Tibial artery (tissue), 4 donors: Measurements from ENCODE around the gene HOMER1.
A peak's percentile ranks its signal among the peaks of the same experiment; 100 is the strongest.

Source experiments
- DNase-seq, 2 donors: peaks; one replicate each; pipeline ENCODE4 v3.0.0-alpha.2; 2019
- H3K27ac ChIP-seq, 2 donors: fragments of 200-600 bp; sonication (generic) in 1 of 2; 1 replicate in 1 of 2; 2 replicates in 1 of 2; pipeline ENCODE4 v1.5.1; 2018 to 2019; ENCODE audit warnings: mild to moderate bottlenecking in 1 of 2
- H3K27me3 ChIP-seq, 2 donors: fragments of 200-600 bp; sonication (generic) in 1 of 2; one replicate each; pipeline versions ENCODE4 v1.5.1 to v1.6.0; 2016 to 2019
- H3K36me3 ChIP-seq, 3 donors: fragments of 200-600 bp; sonication (generic) in 2 of 3; one replicate each; pipeline ENCODE4 v1.5.1; 2016 to 2019; ENCODE audit warnings: mild to moderate bottlenecking in 2 of 3
- H3K4me1 ChIP-seq, 4 donors: fragments of 200-600 bp; sonication (generic) in 2 of 4; 1 replicate in 3 of 4; 2 replicates in 1 of 4; pipeline ENCODE4 v1.5.1; 2016 to 2019
- H3K4me3 ChIP-seq, 2 donors: fragments of 200-600 bp; sonication (generic) in 1 of 2; 1 replicate in 1 of 2; 2 replicates in 1 of 2; pipeline ENCODE4 v1.5.1; 2018 to 2019; ENCODE audit warnings: mild to moderate bottlenecking in 2 of 2
- H3K9me3 ChIP-seq, 3 donors: fragments of 200-600 bp; sonication (generic) in 1 of 3; one replicate each; pipeline ENCODE4 v1.5.1; 2016 to 2019
- intact Hi-C: fragments of 100-400 bp; cut with DNase I; formaldehyde crosslinking; loops from one replicate; pipeline ENCODE4 v1.15.0; 2023; ENCODE audit warnings: low total_unique reads
- TF ChIP-seq, protein P1 (sequence below), 2 experiments: fragments of 200-600 bp in 1 of 2; fragments of 450-650 bp in 1 of 2; IDR thresholded peaks; one replicate each; pipeline ENCODE4 v1.5.1; 2017 to 2019; ENCODE audit warnings: antibody characterized with exemption in 2 of 2, mild to moderate bottlenecking in 1 of 2, moderate library complexity in 1 of 2

Gene HOMER1

GRCh38 chr5:79464695-79465332 is 49.1 kb downstream of the HOMER1 start:
- no peaks in the 10 kb centered on the region for H3K4me1 ChIP-seq
- TF ChIP-seq, protein P1, sequence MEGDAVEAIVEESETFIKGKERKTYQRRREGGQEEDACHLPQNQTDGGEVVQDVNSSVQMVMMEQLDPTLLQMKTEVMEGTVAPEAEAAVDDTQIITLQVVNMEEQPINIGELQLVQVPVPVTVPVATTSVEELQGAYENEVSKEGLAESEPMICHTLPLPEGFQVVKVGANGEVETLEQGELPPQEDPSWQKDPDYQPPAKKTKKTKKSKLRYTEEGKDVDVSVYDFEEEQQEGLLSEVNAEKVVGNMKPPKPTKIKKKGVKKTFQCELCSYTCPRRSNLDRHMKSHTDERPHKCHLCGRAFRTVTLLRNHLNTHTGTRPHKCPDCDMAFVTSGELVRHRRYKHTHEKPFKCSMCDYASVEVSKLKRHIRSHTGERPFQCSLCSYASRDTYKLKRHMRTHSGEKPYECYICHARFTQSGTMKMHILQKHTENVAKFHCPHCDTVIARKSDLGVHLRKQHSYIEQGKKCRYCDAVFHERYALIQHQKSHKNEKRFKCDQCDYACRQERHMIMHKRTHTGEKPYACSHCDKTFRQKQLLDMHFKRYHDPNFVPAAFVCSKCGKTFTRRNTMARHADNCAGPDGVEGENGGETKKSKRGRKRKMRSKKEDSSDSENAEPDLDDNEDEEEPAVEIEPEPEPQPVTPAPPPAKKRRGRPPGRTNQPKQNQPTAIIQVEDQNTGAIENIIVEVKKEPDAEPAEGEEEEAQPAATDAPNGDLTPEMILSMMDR (IDR thresholded peaks at IDR 0.05), result peak; percentile 40
- no peak overlapping the region for H3K27ac ChIP-seq
- H3K4me3 ChIP-seq, result no peak overlapping the region
- no peaks in the 10 kb centered on the region for H3K36me3 ChIP-seq
- intact Hi-C loops, result loop anchor here (10.0 kb wide), 1 partner anchor 440 kb away; no protein-coding TSS in a partner anchor
- no peak for DNase-seq
- no peaks in the 10 kb centered on the region for H3K9me3 ChIP-seq
- no peaks in the 10 kb centered on the region for H3K27me3 ChIP-seq

GRCh38 chr5:79464278-79464677 is 49.7 kb downstream of the HOMER1 start:
- H3K27ac ChIP-seq, result no peak overlapping the region
- H3K9me3 ChIP-seq, result no peaks in the 10 kb centered on the region
- intact Hi-C loops, result loop anchor here (10.0 kb wide), 1 partner anchor 439 kb away; no protein-coding TSS in a partner anchor
- DNase-seq, result no peak
- no peaks in the 10 kb centered on the region for H3K27me3 ChIP-seq
- no peaks in the 10 kb centered on the region for H3K36me3 ChIP-seq
- H3K4me3 ChIP-seq, result no peak overlapping the region
- H3K4me1 ChIP-seq, result no peaks in the 10 kb centered on the region
- TF ChIP-seq, protein P1 (IDR thresholded peaks at IDR 0.05), result no peak

- no peaks in the 10 kb centered on the region for H3K36me3 ChIP-seq
- H3K4me3 ChIP-seq, result no peak overlapping the region
- no peaks in the 10 kb centered on the region for H3K4me1 ChIP-seq
- H3K9me3 ChIP-seq, result no peaks in the 10 kb centered on the region
- TF ChIP-seq, protein P1 (IDR thresholded peaks at IDR 0.05), result no peak
- no peaks in the 10 kb centered on the region for H3K27me3 ChIP-seq
- intact Hi-C loops, result loop anchor here (10.0 kb wide), 1 partner anchor 435 kb away; no protein-coding TSS in a partner anchor
- H3K27ac ChIP-seq, result no peak overlapping the region
- no peak for DNase-seq
These were observed 54.3 kb downstream of the HOMER1 start for GRCh38 chr5:79459626-79460025.

DNA sequence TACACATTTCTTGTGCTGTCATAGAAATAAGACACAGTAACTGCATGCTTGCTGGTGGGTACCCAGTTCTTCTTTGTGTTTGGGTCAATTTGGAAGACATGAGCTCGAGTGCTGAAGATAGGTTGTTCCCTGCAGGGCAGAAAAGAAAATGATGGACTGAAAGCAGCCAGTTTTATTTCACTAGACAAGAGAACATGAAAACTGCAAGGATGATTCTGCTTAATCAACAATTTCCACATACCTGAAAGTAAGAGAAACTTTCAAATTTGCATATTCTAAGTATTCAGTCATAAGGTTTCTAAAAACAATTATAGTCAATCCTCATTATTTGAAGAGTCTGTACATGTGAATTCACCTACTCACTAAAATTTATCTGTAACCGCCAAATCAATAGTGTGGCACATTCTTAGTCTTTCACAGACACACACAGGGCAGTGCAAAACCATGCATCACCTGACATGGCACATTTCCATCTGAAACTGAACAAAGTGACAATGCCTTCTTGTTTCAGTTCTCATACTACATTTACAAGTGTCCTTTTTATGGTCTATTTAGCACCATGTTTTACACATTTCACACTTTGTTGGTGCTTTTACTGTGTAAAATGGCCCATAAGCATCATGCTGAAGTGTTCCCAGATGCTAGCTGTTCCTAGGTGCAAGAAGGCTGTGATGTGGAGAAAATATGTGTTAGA is 56.9 kb downstream of the HOMER1 start:
- no peak for DNase-seq
- TF ChIP-seq, protein P1 (IDR thresholded peaks at IDR 0.05), result no peak
- Histone ChIP-seq H3K4me3 (no peak overlapping the region), H3K27me3 (no peaks in the 10 kb centered on the region), H3K27ac (no peak overlapping the region), H3K9me3 (no peaks in the 10 kb centered on the region), H3K4me1 (no peaks in the 10 kb centered on the region), H3K36me3 (no peaks in the 10 kb centered on the region)
- intact Hi-C loops, result no loop called here

DNA sequence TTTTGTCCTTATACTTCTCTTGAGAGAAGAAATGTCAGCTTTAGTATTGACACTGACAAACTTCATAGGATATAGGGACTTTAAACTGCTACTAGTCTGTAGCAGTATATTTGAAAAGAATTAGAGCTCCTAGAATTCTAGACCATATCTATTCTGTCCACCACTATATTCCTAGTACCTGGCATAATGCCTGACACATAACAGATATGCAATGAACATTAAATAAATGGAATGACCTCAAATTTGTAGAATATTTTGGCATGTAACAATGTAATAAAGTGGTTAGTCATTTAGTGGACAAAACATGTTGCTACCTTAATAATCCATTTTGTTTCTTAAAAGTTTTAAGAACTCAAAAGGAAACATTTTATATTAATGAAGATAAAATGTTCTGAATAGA is 57.5 kb downstream of the HOMER1 start:
- intact Hi-C loops, result no loop called here
- Histone ChIP-seq H3K36me3 (no peaks in the 10 kb centered on the region), H3K9me3 (no peaks in the 10 kb centered on the region), H3K27me3 (no peaks in the 10 kb centered on the region), H3K4me3 (no peak overlapping the region), H3K4me1 (no peaks in the 10 kb centered on the region), H3K27ac (no peak overlapping the region)
- DNase-seq, result no peak
- TF ChIP-seq, protein P1 (IDR thresholded peaks at IDR 0.05), result no peak
